HG03108 (cell line): Measurements from ENCODE around the gene HOXB3.

Source experiments
- ATAC-seq: cut with Tn5 transposase; IDR thresholded peaks from one replicate; pipeline ENCODE4 v1.9.1; 2021; ENCODE audit warnings: moderate library complexity; ENCODE audit not compliant: unreplicated experiment

HOXB3 gene

DNA sequence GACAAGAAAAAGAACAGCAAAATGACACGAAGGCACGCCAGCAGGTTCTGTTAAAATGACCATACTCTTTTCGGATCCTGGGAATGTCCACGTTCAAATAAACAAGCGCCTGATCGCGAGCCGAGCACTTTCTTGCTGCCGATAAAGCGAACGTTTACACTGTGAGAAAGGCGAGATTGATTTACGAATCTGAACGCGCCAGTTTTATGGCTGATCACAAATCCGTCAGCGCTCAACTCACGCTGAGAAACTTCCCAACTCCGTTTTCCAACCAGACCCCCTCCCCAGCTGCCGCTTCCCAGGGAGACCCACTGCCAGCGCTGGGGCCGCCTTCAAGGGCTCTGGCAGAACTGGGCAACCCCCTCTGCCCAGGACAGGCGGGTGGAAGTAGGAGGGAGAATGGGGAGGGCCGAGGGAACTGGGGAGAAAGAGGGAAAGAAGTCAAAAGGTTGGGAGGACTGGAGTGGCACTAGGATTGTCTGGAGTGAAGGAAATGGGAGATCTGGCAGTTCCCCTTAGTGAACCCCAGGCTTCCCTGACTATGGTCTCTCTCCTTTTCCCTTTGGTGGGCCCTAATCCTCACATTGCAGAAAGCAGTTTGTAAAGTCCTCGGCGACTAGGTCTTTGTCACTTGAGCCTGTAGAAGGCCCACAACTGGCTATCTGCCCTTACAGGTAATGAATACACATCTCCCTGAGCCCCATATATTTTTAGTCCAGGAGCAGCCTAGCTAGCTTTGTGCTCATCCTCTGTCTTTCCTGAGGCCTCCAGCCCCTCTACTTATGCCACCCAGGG lies 18.8 kb downstream of the HOXB3 start:
- no peak for ATAC-seq

- ATAC-seq: no peak
These were observed 19.6 kb downstream of the HOXB3 start for GRCh38 chr17:48570325-48571023.

DNA sequence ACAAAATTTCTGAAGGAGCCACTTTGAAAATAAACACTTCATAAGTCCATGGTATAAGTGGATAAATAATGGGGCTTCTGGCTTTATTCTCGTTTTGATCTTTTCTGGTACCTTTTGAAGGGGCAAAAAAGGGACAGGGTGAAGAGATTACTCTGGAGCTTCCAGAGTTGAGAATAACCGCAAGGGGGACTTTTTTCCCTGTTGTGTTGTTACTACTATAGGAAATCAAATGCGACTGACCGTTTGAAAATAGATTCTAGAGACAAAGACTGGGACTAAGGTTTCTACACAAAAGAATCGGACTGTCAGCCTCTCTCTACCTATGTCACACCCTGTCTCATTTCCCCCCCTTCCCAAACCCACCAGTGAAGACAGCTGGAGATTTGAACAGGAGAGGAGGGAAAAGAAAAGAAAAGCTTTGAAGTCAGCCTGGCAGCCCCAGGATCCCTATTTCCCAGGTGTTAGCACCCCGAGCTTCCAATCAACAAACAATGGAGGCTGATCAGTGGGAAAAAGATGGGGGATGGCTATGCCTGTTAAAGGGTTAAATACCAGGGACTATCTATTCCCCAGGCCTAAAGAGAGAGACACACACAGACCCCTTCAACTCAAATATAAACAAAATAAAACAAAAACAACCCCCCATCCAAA lies 20.2 kb downstream of the HOXB3 start:
- ATAC-seq: no peak

- no peak for ATAC-seq
These were observed 20.8 kb downstream of the HOXB3 start for GRCh38 chr17:48569240-48569582.

GRCh38 chr17:48568499-48569239 lies 21.4 kb downstream of the HOXB3 start:
- ATAC-seq: no peak

DNA sequence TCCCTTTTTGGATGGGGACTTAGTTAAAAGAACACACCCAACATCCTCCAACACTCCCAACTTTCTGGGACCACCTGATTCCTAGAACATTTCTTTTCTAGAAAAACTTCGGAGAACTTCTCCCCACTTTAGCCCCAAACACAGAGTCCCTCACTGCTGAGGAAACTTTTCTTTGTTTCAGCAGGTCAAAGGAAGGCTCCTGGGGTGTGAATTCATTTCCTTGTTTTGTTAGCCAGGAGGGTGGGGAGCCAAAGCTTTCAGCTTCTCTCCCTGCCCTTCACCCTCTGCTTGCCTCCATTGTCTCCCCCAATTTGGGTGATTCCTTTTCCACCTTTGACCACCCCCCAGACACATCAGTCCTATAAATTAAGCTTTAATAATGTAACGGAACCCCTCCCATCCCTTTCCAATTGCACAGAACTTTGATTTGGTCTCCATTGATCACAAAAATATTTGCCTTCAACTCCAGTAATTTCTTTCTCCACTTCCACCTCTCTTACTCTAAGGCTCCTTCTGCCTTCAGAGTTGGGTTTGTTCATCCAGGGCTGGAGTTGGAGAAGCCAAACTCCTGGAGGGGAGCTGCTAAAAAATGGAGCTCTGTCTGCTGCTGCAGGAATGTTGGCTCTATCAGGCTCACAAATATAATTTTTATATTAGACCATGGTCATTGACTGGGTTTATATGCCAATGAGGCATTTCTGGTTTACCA lies 22.2 kb downstream of the HOXB3 start:
- no peak for ATAC-seq

- no peak for ATAC-seq
These were observed 22.8 kb downstream of the HOXB3 start for GRCh38 chr17:48567209-48567608.

GRCh38 chr17:48566717-48567116 lies 23.3 kb downstream of the HOXB3 start:
- no peak for ATAC-seq

DNA sequence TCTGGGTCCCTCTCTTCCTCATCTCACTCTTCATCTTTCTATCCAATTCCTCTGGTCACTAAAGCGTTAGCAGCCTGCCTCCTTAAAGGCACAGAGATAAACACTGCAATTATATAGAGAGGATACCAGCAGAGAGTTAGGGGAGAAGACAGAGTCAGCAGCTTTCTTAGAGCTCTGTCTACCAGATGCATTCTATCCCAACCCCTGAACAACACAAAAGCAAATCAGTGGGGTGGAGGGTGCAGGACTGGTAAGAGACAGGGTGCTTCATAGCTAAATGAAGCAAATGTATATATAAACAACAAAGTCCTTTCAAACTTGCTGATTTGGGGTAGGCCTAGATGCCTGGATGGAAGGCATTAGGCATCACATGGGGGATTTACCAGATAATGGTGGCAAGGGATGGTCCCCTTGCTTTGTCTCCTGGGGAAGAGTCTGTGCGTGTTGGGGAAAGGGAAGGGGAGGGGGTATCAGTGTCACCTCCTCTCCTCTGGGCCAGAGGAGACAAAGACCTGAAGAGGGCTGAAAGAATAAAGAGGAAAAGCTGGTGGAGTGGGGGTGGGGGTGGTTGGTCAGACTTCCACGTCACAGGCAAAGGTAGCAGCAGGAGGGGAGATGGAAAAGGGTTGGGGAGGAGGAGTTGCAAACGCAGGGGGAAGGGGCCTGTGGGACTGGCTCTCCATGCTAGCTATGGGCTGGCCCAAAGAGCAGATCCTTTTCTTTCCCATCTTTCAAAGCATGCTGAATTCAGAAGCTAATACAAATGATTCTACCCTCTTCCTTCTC lies 23.9 kb downstream of the HOXB3 start:
- no peak for ATAC-seq

DNA sequence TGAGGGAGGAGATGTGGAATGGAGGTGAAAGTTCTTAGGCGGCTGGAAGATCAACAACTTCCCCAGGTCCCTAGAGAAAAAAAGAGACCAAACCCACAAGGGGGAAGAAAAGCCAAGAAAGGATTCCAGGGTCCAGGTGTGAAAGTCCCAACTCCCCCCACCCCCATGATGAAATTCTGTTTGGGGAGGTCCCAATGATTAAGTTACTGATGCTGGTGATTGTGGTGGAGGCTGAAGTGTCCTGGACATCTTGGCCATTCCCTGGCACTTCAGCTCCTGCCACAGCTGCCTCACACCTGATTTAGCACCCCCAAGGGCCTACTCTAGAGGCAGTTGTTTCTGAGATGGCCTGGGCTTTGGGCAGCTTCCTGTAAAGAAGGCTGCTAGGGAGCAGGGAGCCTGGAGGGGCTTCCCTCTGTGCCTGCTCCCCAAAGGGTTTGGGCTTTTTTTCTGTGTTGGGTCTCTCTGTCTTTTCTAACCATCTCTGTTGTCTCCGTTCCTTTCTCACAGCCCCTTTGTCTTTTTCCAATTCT lies 25.0 kb downstream of the HOXB3 start:
- no peak for ATAC-seq

DNA sequence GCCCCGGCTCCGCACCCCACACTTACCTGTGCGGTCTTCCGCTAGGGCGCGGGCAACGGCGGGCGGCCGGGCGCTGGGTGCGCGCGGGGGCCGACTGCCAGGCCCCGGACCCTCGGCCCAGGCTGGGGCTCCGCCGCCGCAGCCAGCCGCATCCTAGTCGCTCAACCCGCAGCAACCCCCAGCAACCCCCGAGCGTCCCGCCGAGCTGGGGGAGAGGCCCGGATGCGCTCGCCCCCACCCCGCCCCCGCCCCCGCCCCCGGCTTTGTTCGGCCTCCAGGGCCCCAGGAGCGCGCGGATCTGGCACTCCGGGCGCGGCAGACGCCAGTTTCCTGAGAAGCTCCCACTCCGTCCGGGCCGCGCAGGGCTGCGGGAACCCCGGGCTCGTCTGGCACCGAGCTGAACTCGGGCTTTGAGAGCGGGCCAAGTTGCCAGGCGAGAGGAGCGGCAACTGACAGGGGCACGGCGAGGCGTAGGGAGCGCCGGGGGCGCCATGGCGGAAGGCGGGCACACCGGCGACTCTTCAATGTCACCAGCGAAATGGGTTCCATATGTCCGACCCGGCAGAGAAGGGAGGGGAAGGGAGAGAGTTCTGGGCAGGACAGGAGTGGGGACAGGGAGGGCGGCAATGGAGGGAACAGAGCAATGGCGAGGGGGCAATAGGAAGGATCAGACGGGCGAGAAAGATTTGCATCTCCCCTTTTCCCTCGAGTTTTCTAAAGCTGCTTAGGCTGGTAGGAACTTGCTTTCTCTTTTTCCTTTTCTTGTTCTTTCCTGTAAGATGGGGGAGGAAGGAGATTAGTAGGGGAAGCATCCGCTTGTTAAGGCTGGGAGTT lies 25.6 kb downstream of the HOXB3 start:
- no peak for ATAC-seq

- ATAC-seq: no peak
These were observed 26.2 kb downstream of the HOXB3 start for GRCh38 chr17:48563867-48564187.

GRCh38 chr17:48563385-48563838 lies 26.6 kb downstream of the HOXB3 start:
- ATAC-seq: no peak

GRCh38 chr17:48562934-48563333 lies 27.1 kb downstream of the HOXB3 start:
- no peak for ATAC-seq

GRCh38 chr17:48561884-48562810 lies 27.9 kb downstream of the HOXB3 start:
- peak; percentile 60 for ATAC-seq

DNA sequence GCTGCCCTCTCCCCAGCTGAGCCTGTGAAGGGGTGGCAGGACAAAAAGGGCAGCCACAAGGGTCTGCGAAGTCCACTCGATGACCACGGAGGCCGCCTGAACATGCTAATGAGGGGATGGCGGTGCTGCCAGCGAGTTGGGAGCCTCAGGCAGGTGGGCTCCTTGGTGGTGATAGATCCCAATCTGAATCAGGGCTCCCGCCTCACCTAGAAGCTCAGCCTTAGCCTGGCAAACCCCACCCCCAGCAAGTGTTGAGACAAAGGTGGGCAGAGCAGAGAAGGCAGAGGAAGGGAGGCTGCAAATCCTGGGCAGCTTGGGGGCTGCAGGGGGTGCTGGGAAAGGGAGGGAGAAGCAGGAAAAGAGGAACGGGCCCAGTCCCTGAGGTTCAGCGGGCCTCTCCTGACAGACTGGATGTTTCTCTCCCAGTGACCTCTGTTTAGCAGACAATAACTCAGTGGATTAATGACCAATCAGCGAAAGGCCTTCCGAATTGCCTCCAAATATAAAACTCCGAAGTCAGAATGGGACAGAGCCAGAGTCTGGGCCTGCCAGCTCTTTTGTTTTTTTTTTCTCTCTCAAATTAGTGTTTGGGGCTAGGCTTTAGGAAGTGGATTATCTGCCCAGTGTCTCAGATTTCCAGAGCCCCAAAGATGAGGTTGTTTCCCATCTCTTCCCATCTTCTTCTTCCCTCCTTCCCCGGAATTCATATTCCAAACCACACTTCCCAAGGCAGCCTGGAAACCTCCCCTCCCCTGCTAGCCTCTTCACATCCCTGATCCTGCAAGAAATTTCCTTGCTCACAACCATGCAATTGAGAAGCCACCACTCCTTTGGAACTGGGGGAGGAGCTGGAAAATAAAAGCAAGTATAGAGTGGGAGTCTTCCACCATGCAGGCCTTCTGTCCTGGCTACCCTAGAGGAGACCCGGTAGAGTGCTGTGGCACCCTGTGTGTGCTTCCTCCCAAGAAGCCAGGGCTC lies 29.9 kb downstream of the HOXB3 start:
- ATAC-seq: no peak
